Measurements from ENCODE around the gene CARHSP1.
"Not testable (repeated sequence)": the region's sequence is repeated elsewhere in the genome, so short reads cannot be mapped to it uniquely, and the experiment has no call there.

The CARHSP1 gene

GRCh38 chr16:8853150-8853549 is 15.7 kb downstream of the CARHSP1 start:
- no peak for DNase-seq

GRCh38 chr16:8852534-8852933 is 16.3 kb downstream of the CARHSP1 start:
- no peak for DNase-seq

- no peak for DNase-seq
Measured at GRCh38 chr16:8851761-8852403, 16.9 kb downstream of the CARHSP1 start.

GRCh38 chr16:8850279-8850885 is 18.4 kb downstream of the CARHSP1 start:
- DNase-seq, result no peak

- DNase-seq, result no peak
Measured at GRCh38 chr16:8849411-8850011, 19.3 kb downstream of the CARHSP1 start.

- DNase-seq, result no peak
Measured at GRCh38 chr16:8848939-8849391, 19.8 kb downstream of the CARHSP1 start.

- DNase-seq, result no peak
Measured at GRCh38 chr16:8848231-8848938, 20.4 kb downstream of the CARHSP1 start.

GRCh38 chr16:8847623-8848022 is 21.2 kb downstream of the CARHSP1 start:
- no peak for DNase-seq

- DNase-seq, result no peak
Measured at GRCh38 chr16:8847145-8847544, 21.7 kb downstream of the CARHSP1 start.

GRCh38 chr16:8846401-8846932 is 22.3 kb downstream of the CARHSP1 start:
- no peak for DNase-seq

- no peak for DNase-seq
Measured at GRCh38 chr16:8845699-8846298, 23.0 kb downstream of the CARHSP1 start.

- not testable (repeated sequence) for DNase-seq
Measured at GRCh38 chr16:8843296-8843695, 25.5 kb downstream of the CARHSP1 start.

GRCh38 chr16:8842016-8842415 is 26.8 kb downstream of the CARHSP1 start:
- not testable (repeated sequence) for DNase-seq

GRCh38 chr16:8837594-8837993 is 31.2 kb downstream of the CARHSP1 start:
- not testable (repeated sequence) for DNase-seq

GRCh38 chr16:8836797-8837196 is 32.0 kb downstream of the CARHSP1 start:
- DNase-seq, result not testable (repeated sequence)

- no peak for DNase-seq
Measured at GRCh38 chr16:8832717-8833105, 36.1 kb downstream of the CARHSP1 start.

GRCh38 chr16:8831871-8832716 is 36.7 kb downstream of the CARHSP1 start:
- no peak for DNase-seq

- DNase-seq, result no peak
Measured at GRCh38 chr16:8831450-8831849, 37.4 kb downstream of the CARHSP1 start.

GRCh38 chr16:8828541-8829165 is 40.2 kb downstream of the CARHSP1 start:
- no peak for DNase-seq

GRCh38 chr16:8826278-8826879 is 42.4 kb downstream of the CARHSP1 start:
- DNase-seq, result no peak

GRCh38 chr16:8822403-8822802 is 46.4 kb downstream of the CARHSP1 start:
- no peak for DNase-seq

Data from CD4-positive, alpha-beta T cell treated with Interleukin-12 subunit alpha and Interleukin-12 subunit beta, for 1 hour (primary cell).